CD4-positive, alpha-beta T cell (primary cell): ENCODE measurements around the gene TRMT61A. TPM values are rescaled to one million over a fixed set of nuclear protein-coding genes. Genes with fewer than 3 reads are reported as not detected.
"Not testable (repeated sequence)": the region's sequence is repeated elsewhere in the genome, so short reads cannot be mapped to it uniquely, and the experiment has no call there.

Source experiments
- ATAC-seq: fragments of 200-7000 bp; cut with Tn5 transposase; one replicate; pipeline ENCODE4 v1.10.0; 2022; ENCODE audit warnings: mild to moderate bottlenecking; ENCODE audit not compliant: poor library complexity
- CTCF ChIA-PET: fragments of 350-600 bp; sonication (Branson Sonifier 250); formaldehyde crosslinking; loops from one replicate; lab custom pipeline; 2021; ENCODE audit warnings: antibody characterized with exemption, inconsistent platforms; lab: Charles Lee
- POLR2A ChIA-PET: fragments of 350-600 bp; sonication (Branson Sonifier 250); formaldehyde crosslinking; loops from one replicate; lab custom pipeline; 2021; ENCODE audit warnings: antibody characterized with exemption, inconsistent platforms; lab: Charles Lee
- DNase-seq, 14 experiments: peaks; one replicate each; pipeline ENCODE4 v3.0.0-alpha.2; 2013 to 2020; ENCODE audit warnings: mixed read lengths in 2 of 14
- H3K27ac ChIP-seq, 2 donors: one replicate each; pipeline versions ENCODE4 v1.5.1 to v1.7.0; 2013; ENCODE audit warnings: low read length in 2 of 2, low read depth in 1 of 2, mild to moderate bottlenecking in 1 of 2
- H3K27me3 ChIP-seq, 2 experiments: 1 replicate in 1 of 2; 2 replicates in 1 of 2; pipeline versions ENCODE4 v1.6.1 to v1.7.0; 2013; ENCODE audit warnings: low read length in 2 of 2, control low read depth in 1 of 2, mild to moderate bottlenecking in 1 of 2, moderate library complexity in 1 of 2; ENCODE audit not compliant: insufficient read depth in 2 of 2, control insufficient read depth in 1 of 2
- H3K36me3 ChIP-seq: one replicate; pipeline ENCODE4 v1.6.1; 2013; ENCODE audit warnings: low read length, control low read depth; ENCODE audit not compliant: insufficient read depth
- H3K4me1 ChIP-seq: one replicate; pipeline ENCODE4 v1.6.1; 2013; ENCODE audit warnings: low read length, control low read depth; ENCODE audit not compliant: insufficient read depth
- H3K4me3 ChIP-seq: one replicate; pipeline ENCODE4 v1.5.1; 2013; ENCODE audit warnings: mild to moderate bottlenecking, low read length, moderate library complexity
- H3K9me3 ChIP-seq, 2 experiments: 1 replicate in 1 of 2; 2 replicates in 1 of 2; pipeline versions ENCODE4 v1.6.1 to v1.7.0; 2013; ENCODE audit warnings: low read length in 2 of 2, mild to moderate bottlenecking in 2 of 2, control low read depth in 1 of 2, moderate library complexity in 1 of 2; ENCODE audit not compliant: control insufficient read depth in 1 of 2, insufficient read depth in 1 of 2
- H3K27ac Mint-ChIP-seq: one replicate; pipeline ENCODE4 v1.8.0; 2020; ENCODE audit warnings: mixed read lengths
- H3K27me3 Mint-ChIP-seq: one replicate; pipeline ENCODE4 v1.8.0; 2021; ENCODE audit warnings: mixed read lengths
- H3K36me3 Mint-ChIP-seq: one replicate; pipeline ENCODE4 v1.8.0; 2021; ENCODE audit warnings: low read depth, mixed read lengths
- H3K4me1 Mint-ChIP-seq: one replicate; pipeline ENCODE4 v1.8.0; 2021; ENCODE audit warnings: low read depth, mixed read lengths
- H3K4me3 Mint-ChIP-seq: one replicate; pipeline ENCODE4 v1.8.0; 2020; ENCODE audit warnings: mild to moderate bottlenecking, mixed read lengths
- H3K9me3 Mint-ChIP-seq: one replicate; pipeline ENCODE4 v1.8.0; 2020; ENCODE audit warnings: mixed read lengths
- intact Hi-C, 2 experiments: fragments of 100-400 bp; cut with DNase I in 1 of 2; cut with micrococcal nuclease in 1 of 2; formaldehyde crosslinking; loops; one replicate each; pipeline versions ENCODE4 v1.15.1 to v1.9.0; 2023 to 2025; cut with DNase I, micrococcal nuclease
- total RNA-seq, 174 experiments: library from RNA in 2 of 174; stranded (reverse) in 2 of 174; gene quantifications; one replicate each; pipeline ENCODE4 v1.2.3 and lab custom pipeline; 2021 to 2026
- TF ChIP-seq, protein P1 (sequence below): fragments of 200-600 bp; IDR thresholded peaks from one replicate; pipeline ENCODE4 v1.8.0; 2022; ENCODE audit warnings: antibody characterized with exemption, mild to moderate bottlenecking

TRMT61A gene
- total RNA-seq, 2 experiments from 2014 or later = 9.2 to 9.8 TPM

GRCh38 chr14:103523575-103523954, 5.4 kb upstream of the TRMT61A start:
- Histone ChIP-seq H3K27ac (no peak overlapping the region), H3K36me3 (no peaks in the 10 kb centered on the region), H3K9me3 (peaks cover 0 to 14% of the 10 kb centered on the region in 2 experiments), H3K27me3 (peaks cover 11 to 19% of the 10 kb centered on the region in 2 experiments), H3K4me3 (no peak overlapping the region), H3K4me1 (peaks cover 55% of the 10 kb centered on the region)
- DNase-seq (no peak), ATAC-seq (no peak)
- H3K36me3 Mint-ChIP-seq = no peaks in the 10 kb centered on the region
- H3K4me1 Mint-ChIP-seq = peaks cover 22% of the 10 kb centered on the region
- intact Hi-C loops = no loop called here
- H3K27ac Mint-ChIP-seq = no peak overlapping the region
- H3K27me3 Mint-ChIP-seq = peaks cover 23% of the 10 kb centered on the region
- H3K4me3 Mint-ChIP-seq = peak overlapping the region; percentile 76
- H3K9me3 Mint-ChIP-seq = no peaks in the 10 kb centered on the region
- ChIA-PET POLR2A (no interaction called here), CTCF (interaction anchor here (1.3 kb wide), 1 partner anchor 23 kb away, joined by 3 read pairs; no protein-coding TSS in a partner anchor)
- TF ChIP-seq, protein P1, sequence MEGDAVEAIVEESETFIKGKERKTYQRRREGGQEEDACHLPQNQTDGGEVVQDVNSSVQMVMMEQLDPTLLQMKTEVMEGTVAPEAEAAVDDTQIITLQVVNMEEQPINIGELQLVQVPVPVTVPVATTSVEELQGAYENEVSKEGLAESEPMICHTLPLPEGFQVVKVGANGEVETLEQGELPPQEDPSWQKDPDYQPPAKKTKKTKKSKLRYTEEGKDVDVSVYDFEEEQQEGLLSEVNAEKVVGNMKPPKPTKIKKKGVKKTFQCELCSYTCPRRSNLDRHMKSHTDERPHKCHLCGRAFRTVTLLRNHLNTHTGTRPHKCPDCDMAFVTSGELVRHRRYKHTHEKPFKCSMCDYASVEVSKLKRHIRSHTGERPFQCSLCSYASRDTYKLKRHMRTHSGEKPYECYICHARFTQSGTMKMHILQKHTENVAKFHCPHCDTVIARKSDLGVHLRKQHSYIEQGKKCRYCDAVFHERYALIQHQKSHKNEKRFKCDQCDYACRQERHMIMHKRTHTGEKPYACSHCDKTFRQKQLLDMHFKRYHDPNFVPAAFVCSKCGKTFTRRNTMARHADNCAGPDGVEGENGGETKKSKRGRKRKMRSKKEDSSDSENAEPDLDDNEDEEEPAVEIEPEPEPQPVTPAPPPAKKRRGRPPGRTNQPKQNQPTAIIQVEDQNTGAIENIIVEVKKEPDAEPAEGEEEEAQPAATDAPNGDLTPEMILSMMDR = no peak

GRCh38 chr14:103524002-103524935, 4.7 kb upstream of the TRMT61A start:
- H3K36me3 ChIP-seq = no peaks in the 10 kb centered on the region
- peaks cover 52% of the 10 kb centered on the region for H3K4me1 ChIP-seq
- peaks cover 11 to 19% of the 10 kb centered on the region in 2 experiments for H3K27me3 ChIP-seq
- H3K9me3 ChIP-seq = peaks cover 0 to 9% of the 10 kb centered on the region in 2 experiments
- POLR2A ChIA-PET = no interaction called here
- peaks cover 22% of the 10 kb centered on the region for H3K4me1 Mint-ChIP-seq
- H3K9me3 Mint-ChIP-seq = no peaks in the 10 kb centered on the region
- ATAC-seq = no peak
- peaks cover 17% of the 10 kb centered on the region for H3K27me3 Mint-ChIP-seq
- no peak overlapping the region for H3K4me3 ChIP-seq
- CTCF ChIA-PET = no interaction called here
- peaks cover 4% of the 10 kb centered on the region for H3K36me3 Mint-ChIP-seq
- no peak for DNase-seq
- H3K4me3 Mint-ChIP-seq = peak overlapping the region; percentile 78
- H3K27ac ChIP-seq = no peak overlapping the region
- H3K27ac Mint-ChIP-seq = peak overlapping the region; percentile 48
- TF ChIP-seq, protein P1 = no peak
- intact Hi-C loops = no loop called here

DNA sequence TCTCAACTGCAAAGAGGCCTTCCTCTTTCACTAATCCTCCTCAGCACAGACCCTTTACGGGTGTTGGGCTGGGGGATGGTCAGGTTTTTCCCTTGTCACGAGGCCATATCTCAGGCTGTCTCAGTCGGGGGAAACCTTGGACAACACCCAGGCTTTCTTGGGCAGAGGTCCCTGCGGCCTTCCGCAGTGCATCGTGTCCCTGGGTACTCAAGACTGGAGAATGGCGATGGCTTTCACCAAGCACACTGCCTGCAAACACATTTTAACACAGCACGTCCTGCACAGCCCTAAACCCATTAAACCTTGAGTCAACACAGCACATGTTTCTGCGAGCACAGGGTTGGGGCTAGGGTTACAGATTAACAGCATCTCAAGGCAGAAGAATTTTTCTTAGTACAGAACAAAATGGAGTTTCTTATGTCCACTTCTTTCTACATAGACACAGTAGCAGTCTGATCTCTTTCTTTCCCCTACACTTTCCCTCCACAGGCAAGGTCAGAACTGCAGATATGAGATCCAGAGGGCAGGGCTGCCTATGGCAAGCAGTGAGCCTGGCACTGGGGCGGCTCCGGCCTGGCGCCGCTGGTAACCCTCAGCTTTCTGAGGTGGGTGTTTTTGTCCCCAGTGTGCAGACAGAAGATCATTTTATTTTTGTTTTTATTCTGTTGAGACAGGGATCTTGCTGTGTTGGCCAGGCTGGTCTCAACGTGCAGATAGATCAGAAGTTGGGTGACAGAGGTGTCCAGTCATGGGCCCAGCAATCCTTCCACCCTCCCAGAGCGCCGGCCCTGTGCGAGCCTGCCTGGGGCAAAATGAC, 3.4 kb upstream of the TRMT61A start:
- Mint-ChIP-seq H3K4me3 (peak overlapping the region; percentile 74), H3K4me1 (peaks cover 29% of the 10 kb centered on the region)
- H3K9me3 ChIP-seq, H3K36me3 ChIP-seq, CTCF ChIA-PET, DNase-seq, H3K36me3 Mint-ChIP-seq, ATAC-seq, H3K27ac Mint-ChIP-seq, H3K9me3 Mint-ChIP-seq, H3K4me3 ChIP-seq, H3K27ac ChIP-seq, H3K27me3 Mint-ChIP-seq, POLR2A ChIA-PET: not testable (repeated sequence)
- intact Hi-C loops = loop anchor here (5.0 kb wide), 2 partner anchors 37 to 102 kb away; partner anchors contain the start of genes BAG5 (in 1 of the 2), COA8 (in 1 of the 2) and KLC1 (in 1 of the 2)
- peaks cover 9 to 13% of the 10 kb centered on the region in 2 experiments for H3K27me3 ChIP-seq
- peaks cover 54% of the 10 kb centered on the region for H3K4me1 ChIP-seq
